GM19043 (cell line): ENCODE data around the gene PRKCH.
"Not testable (repeated sequence)": the region's sequence is repeated elsewhere in the genome, so short reads cannot be mapped to it uniquely, and the experiment has no call there.

Experiments used
- ATAC-seq: cut with Tn5 transposase; IDR thresholded peaks from one replicate; pipeline ENCODE4 v1.9.1; 2021; ENCODE audit warnings: low read depth; ENCODE audit not compliant: unreplicated experiment

The PRKCH gene

DNA sequence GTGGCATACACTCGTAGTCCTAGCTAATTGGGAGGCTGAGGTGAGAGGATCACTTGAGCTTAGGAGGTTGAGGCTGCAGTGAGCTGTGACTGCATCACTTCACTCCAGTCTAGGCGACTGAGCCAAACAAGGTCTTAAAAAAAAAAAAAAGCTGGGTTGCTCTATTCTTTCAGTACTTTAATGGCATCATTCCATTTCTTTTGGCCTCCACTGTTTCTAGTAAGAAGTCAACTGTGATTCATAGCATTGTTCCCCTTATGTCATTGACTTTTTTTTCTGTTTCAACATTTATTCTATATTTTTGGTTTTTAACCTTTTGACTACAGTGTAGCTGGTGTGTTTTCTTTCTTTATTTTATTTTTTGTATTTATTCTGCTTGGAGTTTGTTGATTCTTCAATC, 16.7 kb upstream of the PRKCH start:
- no peak for ATAC-seq

DNA sequence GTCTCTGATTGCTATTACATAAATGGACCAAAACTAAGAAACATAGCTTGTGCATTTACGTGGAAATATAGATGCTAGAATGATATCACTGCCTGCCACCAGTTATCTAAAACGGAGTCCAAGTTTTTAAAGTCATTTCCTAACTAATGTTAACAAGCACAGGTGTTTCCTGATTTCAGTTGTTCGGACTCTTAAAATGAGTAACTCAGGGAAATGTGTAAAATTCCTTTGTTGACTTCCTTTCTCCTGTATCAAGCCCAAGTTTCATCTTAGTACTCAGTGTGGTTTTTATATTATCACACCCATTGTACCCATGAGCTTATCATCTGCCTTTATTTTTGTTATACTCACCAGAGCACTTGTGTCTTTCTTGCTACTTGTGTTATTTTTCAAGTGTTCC, 13.2 kb upstream of the PRKCH start:
- ATAC-seq: no peak

DNA sequence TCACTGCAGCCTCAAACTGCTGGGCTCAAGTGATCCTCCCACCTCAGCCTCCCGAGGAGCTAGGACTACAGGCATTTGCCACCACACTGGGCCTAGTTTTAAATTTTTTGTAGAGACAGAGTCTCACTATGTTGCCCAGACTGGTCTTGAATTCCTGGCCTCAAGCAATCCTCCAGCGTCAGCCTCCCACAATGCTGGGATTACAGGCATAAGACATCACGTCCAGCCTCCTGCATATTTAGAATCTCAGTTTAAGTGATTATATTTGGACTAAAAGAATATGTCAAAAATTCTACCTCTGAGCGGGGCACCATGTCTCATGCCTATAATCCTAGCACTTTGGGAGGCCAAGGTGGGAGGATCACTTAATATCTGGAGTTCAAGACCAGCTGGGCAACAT, 12.7 kb upstream of the PRKCH start:
- not testable (repeated sequence) for ATAC-seq

DNA sequence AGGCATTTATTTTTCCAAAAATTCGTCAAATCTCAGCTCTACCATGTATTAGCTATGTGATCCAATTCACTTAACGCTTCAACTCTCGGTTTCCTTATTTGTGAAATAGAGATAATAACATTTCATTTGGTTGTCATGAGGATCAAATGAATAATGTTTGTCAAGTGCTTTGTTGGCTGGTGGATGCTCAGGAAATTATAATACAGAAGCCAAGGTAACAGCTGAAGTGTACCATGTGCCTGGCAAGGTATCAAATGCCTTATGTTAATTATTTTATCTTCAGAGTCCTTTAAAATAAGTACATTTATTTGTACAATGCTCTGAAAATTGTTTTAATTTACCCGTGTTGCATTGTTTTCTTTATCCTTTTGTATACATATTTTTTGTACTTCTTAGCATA, 6.1 kb upstream of the PRKCH start:
- ATAC-seq: no peak

DNA sequence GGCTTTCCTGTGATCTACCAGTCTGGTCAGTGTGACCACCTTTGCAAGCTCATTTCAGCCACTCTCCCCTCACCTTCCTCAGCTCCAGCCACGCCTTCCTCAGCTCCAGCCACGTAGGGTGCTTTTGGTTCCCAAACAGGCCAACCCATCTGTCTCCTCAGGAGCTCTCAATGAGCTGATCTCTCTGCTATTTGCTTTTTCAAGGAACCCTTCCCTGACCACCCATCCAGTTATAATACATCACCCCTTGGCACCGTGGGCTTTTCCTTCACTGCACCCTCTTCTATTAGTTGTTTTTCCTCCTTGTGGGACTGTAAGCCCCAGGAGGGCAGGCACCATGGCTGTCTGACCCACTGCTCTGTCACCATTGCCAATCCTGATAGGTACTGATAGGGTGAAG, 2.3 kb upstream of the PRKCH start:
- ATAC-seq: no peak

DNA sequence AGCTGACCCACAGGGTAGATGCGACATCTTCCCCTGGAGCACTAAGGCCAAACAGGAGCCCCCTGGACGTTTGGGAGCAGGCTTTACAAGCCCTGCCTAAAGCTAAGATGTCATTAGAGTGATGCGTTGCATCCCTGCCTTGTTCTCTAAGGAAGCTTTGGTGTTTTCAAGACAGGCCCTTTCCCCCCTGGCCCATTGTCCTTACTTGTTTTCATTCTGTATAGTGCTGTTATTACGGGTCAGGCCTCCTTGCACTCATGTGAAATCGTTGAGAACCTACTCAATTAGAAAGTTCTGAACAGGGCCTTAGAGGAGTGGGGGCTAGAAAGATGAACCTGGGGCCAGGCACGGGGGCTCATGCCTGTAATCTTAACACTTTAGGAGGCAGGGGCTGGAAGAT, 1.7 kb upstream of the PRKCH start:
- no peak for ATAC-seq

DNA sequence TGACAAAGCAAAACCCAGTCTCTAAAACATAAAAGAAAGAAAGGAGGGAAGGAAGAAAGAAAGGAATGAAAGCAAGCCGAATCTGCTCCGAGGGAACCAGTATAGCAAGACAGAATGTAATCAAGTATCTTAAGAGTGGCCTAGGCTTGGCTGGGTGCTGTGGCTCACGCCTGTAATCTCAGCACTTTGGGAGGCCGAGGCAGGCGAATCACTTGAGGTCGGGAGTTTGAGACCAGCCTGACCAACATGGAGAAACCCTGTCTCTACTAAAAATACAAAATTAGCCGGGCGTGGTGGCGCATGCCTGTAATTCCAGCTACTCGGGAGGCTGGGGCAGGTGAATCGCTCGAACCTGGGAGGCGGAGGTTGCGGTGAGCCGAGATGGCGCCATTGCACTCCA, 1.2 kb upstream of the PRKCH start:
- ATAC-seq: not testable (repeated sequence)

DNA sequence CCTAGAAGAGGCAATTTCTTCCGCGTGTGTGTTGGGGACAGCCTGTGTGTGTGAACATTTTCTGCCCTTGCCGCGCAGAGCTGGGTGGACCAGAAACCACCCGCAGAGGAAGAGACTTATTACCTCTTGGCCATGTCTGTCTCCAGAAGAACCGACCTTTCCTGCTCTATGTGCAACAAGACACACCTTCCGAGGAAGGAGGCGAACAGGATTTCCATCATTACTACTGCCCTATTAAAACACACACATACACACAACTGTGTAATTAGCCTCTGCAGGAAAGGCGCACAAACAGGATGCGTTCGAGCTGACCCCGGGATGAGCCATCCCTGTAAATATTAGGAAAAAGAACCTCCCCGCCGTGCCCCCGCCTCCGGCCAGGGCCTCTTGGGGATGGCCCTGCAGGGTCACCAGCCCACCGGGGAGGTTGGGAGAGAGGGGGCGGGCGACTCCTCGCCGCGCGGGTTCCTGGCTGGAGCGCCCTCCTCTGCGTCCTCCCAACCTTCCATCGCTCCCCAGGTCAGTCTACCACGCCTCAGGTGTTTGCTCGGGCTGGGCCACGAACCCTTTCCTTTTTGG, 484 bp upstream of the PRKCH start:
- no peak for ATAC-seq

DNA sequence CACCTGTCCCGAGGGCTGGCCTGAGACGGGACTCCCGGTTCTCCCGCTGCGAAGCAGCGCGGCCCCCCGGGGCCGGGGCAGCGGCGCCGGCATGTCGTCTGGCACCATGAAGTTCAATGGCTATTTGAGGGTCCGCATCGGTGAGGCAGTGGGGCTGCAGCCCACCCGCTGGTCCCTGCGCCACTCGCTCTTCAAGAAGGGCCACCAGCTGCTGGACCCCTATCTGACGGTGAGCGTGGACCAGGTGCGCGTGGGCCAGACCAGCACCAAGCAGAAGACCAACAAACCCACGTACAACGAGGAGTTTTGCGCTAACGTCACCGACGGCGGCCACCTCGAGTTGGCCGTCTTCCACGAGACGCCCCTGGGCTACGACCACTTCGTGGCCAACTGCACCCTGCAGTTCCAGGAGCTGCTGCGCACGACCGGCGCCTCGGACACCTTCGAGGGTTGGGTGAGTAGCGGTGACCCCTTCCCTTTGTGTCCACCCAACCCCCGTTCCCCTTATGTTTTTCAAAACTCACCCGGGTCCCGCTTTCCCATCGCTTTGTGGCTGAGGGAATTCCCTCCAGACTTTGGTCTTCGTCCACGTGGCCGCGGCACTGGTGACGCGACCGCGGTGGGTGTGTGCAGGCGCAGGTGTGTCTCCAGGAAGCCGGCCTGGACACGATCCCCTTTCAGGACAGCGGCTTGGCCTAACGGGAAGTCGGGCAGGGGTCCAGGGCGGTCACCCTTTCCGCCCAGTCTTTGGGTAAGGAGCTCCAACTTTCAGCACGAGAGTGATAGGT, 826 bp downstream of the PRKCH start:
- ATAC-seq: no peak

DNA sequence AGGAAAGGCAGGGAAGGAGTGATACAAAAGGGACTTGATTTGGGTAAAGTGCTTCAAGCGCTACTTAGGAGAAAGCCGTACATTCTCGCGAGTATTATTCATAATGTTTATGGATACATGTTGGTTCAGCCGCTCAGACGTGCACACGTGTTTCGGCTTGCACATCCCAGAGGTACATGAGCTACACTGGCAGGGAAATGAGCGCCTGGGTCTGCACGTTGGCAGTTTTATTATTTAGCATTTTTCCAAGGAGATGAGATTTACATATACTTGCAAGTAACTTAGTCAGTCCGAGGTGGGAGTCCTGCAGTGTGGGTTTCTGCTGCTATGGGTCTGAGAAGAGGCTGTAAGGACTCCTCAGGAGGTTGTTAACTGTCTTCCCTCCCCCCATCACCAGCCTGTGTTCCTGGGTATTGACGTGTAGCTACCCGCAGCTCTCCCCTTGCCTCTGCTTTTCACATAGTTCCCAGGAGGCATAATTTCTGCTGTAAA, 1.5 kb downstream of the PRKCH start:
- no peak for ATAC-seq

DNA sequence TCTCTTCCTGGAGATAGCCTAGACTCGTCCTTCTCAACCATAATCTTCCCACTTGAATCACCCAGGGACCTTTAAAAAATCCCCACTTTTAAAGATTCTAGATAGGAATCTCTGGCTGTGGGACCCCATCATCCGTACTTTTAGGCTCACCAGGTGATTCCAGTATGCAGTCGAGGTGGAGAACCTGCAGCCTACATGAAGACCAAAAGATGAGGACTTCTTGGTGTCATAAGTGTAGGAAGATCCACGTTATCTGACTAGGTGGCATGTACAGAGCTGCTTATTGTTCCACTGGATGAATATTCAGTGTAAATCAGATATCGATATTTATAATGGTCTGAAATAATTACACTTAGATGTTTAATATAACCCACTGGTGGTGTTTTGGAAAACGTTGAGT, 2.6 kb downstream of the PRKCH start:
- no peak for ATAC-seq

DNA sequence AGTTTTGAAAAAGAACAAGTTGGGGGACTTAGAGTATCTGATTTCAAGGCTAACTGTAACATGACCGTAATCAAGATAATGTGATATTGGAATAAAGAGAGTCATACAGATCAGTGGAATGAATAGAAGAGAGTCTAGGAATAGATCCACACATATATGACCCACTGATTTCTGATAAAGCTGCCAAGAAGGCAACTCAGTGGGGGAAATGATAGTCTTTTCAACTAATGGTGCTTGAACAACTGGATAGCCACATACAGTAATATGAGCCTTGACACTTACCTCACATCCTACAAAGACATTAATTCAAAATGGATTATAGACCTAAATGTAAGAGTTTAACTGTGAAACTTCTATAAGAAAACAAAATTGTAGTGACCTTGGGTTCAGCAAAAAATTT, 3.8 kb downstream of the PRKCH start:
- ATAC-seq: no peak

DNA sequence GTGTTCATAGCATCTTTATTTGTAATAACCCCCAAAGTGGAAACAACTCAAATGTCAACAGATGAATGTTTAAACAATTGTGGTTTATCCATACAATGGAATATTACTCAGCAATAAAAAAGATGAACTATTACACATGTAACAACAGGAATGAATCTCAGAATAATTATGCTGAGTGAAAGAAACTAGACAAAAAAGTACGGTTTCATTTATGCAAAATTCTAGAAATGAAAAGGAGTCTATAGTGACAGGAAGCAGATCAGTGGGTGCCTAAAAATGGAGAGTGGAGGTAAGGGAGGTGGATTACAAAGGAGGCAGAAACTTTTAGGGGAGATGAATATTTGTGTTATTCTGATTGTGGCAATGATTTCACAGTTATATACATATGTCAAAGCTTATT, 4.8 kb downstream of the PRKCH start:
- ATAC-seq: no peak

DNA sequence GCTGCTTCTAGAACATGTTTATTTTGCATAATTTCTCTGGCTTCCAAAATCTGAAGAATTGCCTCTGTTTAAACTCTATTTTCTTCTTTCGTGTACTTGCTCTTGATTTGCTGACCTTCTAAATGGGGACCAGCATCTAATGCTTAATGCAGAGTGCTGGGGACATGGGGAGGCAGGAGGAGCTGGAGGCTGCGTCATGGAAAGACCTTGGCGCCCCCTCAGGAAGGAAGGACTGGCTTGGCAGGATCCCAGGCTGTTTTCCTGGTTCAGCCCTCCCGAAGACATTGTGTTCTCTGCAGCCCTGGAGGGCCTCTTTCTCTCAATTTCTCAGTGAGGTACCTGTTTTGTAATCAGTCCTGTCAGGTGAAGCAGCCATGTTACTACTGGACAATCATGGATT, 5.5 kb downstream of the PRKCH start:
- ATAC-seq: no peak

DNA sequence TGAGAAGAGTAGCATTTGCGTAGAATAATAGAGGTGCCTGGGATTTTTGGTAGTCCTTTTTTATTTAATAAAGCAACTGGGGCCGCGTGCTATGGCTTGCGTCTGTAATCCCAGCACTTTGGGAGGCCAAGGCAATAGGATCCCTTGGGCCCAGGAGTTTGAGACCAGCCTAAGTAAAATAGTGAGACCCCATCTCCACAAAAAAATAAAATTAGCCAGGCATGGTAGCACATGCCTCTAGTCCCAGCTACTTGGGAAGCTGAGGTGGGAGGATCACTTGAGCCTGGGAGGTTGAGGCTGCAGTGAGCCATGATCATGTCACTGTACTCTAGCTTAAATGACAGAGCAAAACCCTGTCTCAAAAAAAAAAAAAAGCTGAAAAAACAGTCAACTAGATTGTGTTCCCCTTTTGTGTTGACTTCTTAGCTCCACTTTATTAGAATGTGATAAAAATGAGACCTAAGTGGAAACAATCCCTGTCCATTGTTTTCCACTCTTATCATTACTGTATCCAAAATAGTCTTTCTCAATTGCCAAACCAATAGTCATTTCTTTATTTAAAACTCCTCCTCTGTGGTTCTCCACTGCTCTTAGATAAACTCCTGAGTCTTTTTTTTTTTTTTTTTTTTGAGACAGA, 7.4 kb downstream of the PRKCH start:
- no peak for ATAC-seq

DNA sequence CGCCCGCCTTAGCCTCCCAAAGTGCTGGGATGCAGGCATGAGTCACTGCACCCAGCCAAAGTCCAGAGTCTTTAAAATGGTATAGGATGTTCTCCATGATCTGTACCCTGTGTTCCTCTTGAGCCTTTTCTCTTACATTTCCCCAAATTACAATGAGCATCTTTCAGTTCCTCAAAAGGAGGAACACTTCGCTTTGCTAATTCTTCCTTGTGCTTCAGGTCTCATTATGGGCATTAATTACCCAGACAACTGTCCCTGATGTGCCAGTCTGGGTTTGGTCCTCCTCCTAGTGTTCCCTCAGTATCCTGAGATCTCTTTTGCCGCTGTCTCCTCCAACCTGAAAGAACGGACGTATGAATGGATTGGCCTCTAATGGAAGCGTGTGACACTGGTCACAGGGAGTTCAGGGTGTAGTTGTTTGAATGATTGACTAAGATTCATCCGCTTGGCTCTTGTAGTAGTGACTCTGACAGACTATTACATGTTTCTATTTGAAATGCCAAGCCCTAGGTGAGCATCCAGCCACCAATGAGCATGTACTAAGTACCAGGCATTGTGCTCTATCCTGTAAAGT, 8.2 kb downstream of the PRKCH start:
- no peak for ATAC-seq

DNA sequence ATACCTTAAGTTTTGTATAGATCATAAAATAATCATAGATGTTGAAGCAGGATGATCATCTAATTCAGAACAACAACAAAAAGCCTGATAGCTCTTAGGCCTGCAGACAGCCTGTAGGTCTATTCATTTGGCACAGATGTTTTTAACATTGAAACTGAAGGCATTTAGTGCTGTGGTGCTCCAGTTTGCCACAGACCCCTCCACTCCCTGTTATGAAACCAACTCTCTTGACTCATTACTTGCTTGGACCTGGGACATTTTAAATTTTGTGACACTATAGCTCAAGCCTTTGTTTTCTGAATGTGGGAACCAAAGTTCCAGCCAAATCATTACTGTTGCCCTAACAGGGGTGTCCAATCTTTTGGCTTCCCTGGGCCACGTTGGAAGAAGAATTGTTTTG, 9.1 kb downstream of the PRKCH start:
- no peak for ATAC-seq

DNA sequence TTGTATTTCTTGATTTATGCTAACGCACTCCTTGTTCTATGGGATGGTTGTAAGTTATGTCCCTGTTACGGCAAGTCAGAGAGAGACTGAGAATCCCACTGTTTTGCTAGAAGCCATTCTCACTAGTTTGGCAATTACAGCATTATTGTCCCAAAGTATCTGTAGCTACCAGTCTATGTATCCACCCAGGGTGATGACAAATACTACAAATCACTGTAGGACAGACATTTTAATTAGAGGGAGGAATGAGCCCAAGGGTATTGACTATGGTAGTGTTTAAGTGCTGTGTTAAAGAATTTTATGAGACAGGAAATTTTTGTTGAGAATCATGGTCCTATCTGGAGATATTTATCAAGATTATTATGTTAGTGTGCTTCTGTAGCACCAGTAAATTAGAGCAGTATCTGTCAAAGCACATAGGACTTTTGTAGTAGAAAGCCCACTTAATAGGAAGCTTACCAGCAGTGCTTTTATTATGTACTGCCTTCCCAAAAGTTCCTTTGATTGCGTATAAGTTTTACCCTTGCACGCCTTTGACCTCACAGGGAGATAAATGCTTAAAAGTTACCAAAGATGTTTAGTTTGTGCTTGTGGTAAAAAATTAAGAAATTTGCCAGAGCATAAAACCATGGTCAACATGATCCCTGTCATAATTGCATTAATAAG, 10.7 kb downstream of the PRKCH start:
- no peak for ATAC-seq

DNA sequence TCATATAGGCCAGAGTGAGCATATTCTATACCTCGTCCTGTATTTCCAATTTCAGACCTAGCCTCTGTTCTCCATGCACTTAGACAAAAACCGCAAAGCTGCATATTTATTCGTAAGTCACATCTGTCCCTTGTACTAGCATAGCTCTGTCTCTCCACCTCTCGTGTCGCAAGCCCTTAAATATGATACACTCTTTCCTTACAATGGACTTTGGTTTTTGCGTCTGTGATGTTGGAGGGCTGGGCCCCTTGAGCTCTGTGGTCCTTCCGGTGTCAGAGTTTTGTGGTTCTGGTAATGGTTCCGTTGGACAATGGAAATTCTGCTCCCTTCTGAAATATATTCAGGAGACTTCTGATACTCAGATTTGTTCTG, 11.3 kb downstream of the PRKCH start:
- ATAC-seq: no peak

DNA sequence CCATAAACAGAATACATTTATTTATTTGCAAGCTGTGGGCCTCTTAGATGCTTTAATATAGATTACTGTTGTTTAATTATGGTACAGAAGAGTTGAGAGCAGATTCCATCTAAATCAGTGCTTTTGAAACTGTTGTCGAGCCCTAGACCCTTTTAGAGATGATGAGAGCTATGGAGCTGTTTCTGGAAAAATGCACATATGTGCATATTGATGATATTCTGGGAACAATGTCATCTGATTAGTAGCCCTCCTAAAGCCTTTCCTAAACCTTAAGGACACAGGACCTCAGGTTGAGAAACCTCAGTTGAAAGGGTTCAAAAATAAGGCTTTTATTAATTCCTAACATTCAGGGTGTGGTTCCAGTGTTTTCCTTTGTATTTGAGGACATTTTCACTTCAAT, 11.7 kb downstream of the PRKCH start:
- no peak for ATAC-seq

DNA sequence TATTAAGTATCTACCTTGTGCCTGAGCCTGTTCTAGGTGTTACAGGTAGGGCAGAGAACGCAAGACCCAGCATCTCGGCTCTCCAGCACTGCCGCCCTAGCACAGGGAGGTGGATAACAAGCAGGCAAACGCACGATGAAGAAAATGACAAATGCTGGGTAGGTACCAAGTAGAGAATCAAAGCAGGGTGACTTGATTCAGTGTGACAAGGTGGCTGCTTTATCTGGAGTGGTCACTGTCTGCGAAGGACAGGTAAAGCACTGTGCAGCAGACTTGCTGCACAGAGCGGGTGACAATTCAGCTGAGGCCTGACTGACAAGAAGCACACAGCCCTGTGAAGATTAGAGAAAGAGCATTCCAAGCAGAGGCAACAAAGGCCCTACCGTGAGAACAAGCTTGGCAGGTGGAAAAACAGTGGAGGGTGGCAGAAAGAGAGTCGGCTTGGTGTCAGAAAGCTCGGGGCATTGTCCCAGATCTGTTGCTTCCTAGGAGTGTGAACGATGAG, 12.9 kb downstream of the PRKCH start:
- no peak for ATAC-seq
